Osteocyte (in vitro differentiated cells): Measurements from ENCODE around the gene PRR20G. TPM values are rescaled to one million over a fixed set of nuclear protein-coding genes. Genes with fewer than 3 reads are reported as not detected.
A peak's percentile ranks its signal among the peaks of the same experiment; 100 is the strongest.

Experiments
- DNase-seq: peaks from one replicate; pipeline ENCODE4 v3.0.0; 2021; ENCODE audit warnings: mixed read lengths; ENCODE audit not compliant: unreplicated experiment; ENCODE audit errors: extremely low spot score
- H3K27ac Mint-ChIP-seq: one replicate; pipeline ENCODE4 v1.8.0; 2021; ENCODE audit warnings: mild to moderate bottlenecking, mixed read lengths; ENCODE audit not compliant: unreplicated experiment
- H3K27me3 Mint-ChIP-seq: one replicate; pipeline ENCODE4 v1.8.0; 2021; ENCODE audit warnings: mixed read lengths; ENCODE audit not compliant: unreplicated experiment
- H3K36me3 Mint-ChIP-seq: one replicate; pipeline ENCODE4 v1.8.0; 2021; ENCODE audit warnings: mixed read lengths; ENCODE audit not compliant: unreplicated experiment
- H3K4me1 Mint-ChIP-seq: one replicate; pipeline ENCODE4 v1.8.0; 2021; ENCODE audit warnings: mixed read lengths; ENCODE audit not compliant: unreplicated experiment
- H3K4me3 Mint-ChIP-seq: one replicate; pipeline ENCODE4 v1.8.0; 2021; ENCODE audit warnings: mild to moderate bottlenecking, moderate library complexity, mixed read lengths; ENCODE audit not compliant: unreplicated experiment
- H3K9me3 Mint-ChIP-seq: one replicate; pipeline ENCODE4 v1.8.0; 2021; ENCODE audit warnings: mixed read lengths; ENCODE audit not compliant: unreplicated experiment
- total RNA-seq: library from RNA; stranded (reverse); gene quantifications from 2 replicates; pipeline ENCODE4 v1.2.1, GENCODE V29; 2021
- TF ChIP-seq, protein P1 (sequence below): fragments of 200-600 bp; sonication (generic); IDR thresholded peaks from 2 replicates; pipeline ENCODE4 v1.5.0; 2021; ENCODE audit warnings: antibody characterized with exemption, mild to moderate bottlenecking, moderate library complexity

PRR20G gene
- total RNA-seq, 1 donor from 2014 or later = not detected

DNA sequence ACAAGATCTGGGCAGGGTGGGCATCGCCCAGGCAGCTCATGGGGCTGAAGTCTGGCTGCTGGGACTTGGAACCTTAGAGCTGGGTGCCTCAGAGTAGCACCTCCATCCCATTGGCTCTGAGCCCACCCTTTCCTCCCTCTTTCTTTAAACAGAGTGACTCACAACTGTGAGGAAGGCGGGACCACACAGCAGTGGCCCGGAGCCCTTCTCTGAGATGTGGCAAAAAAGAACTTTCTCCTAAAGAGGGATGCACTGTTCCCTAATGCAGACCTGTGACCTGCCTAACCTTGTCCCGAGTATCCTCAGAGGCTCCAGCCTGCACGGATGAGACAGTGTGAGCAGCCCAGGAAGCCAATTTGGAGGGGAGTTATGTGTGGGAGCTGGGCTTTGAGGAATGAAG lies 23.6 kb downstream of the PRR20G start:
- Mint-ChIP-seq H3K27me3 (peaks cover 7% of the 10 kb centered on the region), H3K27ac (no peak overlapping the region), H3K9me3 (peaks cover 10% of the 10 kb centered on the region), H3K4me1 (no peaks in the 10 kb centered on the region), H3K36me3 (no peaks in the 10 kb centered on the region), H3K4me3 (no peak overlapping the region)
- TF ChIP-seq, protein P1, sequence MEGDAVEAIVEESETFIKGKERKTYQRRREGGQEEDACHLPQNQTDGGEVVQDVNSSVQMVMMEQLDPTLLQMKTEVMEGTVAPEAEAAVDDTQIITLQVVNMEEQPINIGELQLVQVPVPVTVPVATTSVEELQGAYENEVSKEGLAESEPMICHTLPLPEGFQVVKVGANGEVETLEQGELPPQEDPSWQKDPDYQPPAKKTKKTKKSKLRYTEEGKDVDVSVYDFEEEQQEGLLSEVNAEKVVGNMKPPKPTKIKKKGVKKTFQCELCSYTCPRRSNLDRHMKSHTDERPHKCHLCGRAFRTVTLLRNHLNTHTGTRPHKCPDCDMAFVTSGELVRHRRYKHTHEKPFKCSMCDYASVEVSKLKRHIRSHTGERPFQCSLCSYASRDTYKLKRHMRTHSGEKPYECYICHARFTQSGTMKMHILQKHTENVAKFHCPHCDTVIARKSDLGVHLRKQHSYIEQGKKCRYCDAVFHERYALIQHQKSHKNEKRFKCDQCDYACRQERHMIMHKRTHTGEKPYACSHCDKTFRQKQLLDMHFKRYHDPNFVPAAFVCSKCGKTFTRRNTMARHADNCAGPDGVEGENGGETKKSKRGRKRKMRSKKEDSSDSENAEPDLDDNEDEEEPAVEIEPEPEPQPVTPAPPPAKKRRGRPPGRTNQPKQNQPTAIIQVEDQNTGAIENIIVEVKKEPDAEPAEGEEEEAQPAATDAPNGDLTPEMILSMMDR = no peak
- DNase-seq = peak; percentile 54

DNA sequence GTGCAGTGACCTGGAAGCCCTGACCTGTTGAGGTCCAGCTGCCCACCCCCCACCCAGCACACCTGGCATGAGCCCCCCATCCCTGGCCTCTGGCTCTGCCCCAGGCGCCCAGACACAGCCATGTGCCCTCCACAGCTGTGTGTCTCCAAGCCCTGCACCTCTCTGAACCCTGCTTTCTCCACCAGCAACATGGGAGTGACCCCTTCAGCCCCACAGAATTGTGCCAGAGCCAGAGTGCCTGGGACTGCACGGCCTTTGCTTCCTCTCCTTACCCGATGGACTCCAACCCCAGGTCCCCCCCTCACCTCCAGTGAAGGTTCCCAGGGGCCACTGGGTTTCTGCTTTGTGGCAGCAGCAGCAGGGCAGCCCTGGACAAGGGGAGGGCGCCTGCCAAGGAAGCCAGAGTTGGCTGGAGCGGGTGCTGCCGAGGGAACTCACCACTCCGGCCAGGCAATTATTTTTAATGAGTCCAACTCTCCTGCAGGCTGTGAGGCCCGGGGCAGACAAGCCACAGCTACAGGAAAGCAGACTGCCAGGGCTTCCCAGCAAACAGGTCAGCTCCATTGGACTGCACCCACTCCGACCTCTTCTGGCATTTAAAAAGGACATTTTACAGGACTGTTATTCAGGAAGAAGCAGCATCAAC lies 24.1 kb downstream of the PRR20G start:
- H3K4me1 Mint-ChIP-seq = no peaks in the 10 kb centered on the region

GRCh38 chr3:127263037-127263436 lies 24.8 kb downstream of the PRR20G start:
- Mint-ChIP-seq H3K36me3 (no peaks in the 10 kb centered on the region), H3K27ac (no peak overlapping the region), H3K4me1 (no peaks in the 10 kb centered on the region), H3K4me3 (no peak overlapping the region), H3K27me3 (peaks cover 8% of the 10 kb centered on the region), H3K9me3 (no peaks in the 10 kb centered on the region)
- peak; percentile 46 for DNase-seq
- TF ChIP-seq, protein P1 = no peak

More for the DNA sequence above, 24.1 kb downstream of the PRR20G start:
- peaks cover 8% of the 10 kb centered on the region for H3K27me3 Mint-ChIP-seq
- H3K36me3 Mint-ChIP-seq = no peaks in the 10 kb centered on the region
- no peak overlapping the region for H3K27ac Mint-ChIP-seq
- TF ChIP-seq, protein P1 = no peak
- no peak overlapping the region for H3K4me3 Mint-ChIP-seq
- H3K9me3 Mint-ChIP-seq = peaks cover 4% of the 10 kb centered on the region
- peak; percentile 80 for DNase-seq

GRCh38 chr3:127262533-127262932 lies 25.3 kb downstream of the PRR20G start:
- no peak overlapping the region for H3K27ac Mint-ChIP-seq
- H3K36me3 Mint-ChIP-seq = no peaks in the 10 kb centered on the region
- H3K9me3 Mint-ChIP-seq = no peaks in the 10 kb centered on the region
- no peaks in the 10 kb centered on the region for H3K4me1 Mint-ChIP-seq
- TF ChIP-seq, protein P1 = no peak
- H3K4me3 Mint-ChIP-seq = no peak overlapping the region
- peaks cover 8% of the 10 kb centered on the region for H3K27me3 Mint-ChIP-seq
- DNase-seq = no peak

GRCh38 chr3:127261925-127262324 lies 25.9 kb downstream of the PRR20G start:
- DNase-seq = peak; percentile 59
- H3K4me1 Mint-ChIP-seq = no peaks in the 10 kb centered on the region
- H3K27ac Mint-ChIP-seq = no peak overlapping the region
- TF ChIP-seq, protein P1 = no peak
- H3K27me3 Mint-ChIP-seq = peaks cover 8% of the 10 kb centered on the region
- no peak overlapping the region for H3K4me3 Mint-ChIP-seq
- H3K9me3 Mint-ChIP-seq = no peaks in the 10 kb centered on the region
- no peaks in the 10 kb centered on the region for H3K36me3 Mint-ChIP-seq
